Transverse colon (tissue), 4 donors: ENCODE results near the gene MTMR12. TPM values are rescaled to one million over a fixed set of nuclear protein-coding genes. Genes with fewer than 3 reads are reported as not detected.

Experiments used
- DNase-seq: peaks from one replicate; pipeline ENCODE4 v3.0.0-alpha.2; 2019
- H3K27ac ChIP-seq, 4 donors: fragments of 200-600 bp; sonication (generic); 2 replicates each; pipeline ENCODE4 v1.5.1; 2016 to 2018; ENCODE audit warnings: inconsistent platforms in 4 of 4
- H3K27me3 ChIP-seq: fragments of 200-600 bp; sonication (generic); 2 replicates; pipeline ENCODE4 v1.5.1; 2017; ENCODE audit warnings: inconsistent platforms
- H3K36me3 ChIP-seq, 4 donors: fragments of 200-600 bp; sonication (generic); 2 replicates each; pipeline ENCODE4 v1.5.1; 2017 to 2019; ENCODE audit warnings: inconsistent platforms in 4 of 4
- H3K4me1 ChIP-seq, 4 donors: fragments of 200-600 bp; sonication (generic); 2 replicates each; pipeline ENCODE4 v1.5.1; 2017 to 2020; ENCODE audit warnings: inconsistent platforms in 4 of 4
- H3K4me3 ChIP-seq, 4 donors: fragments of 200-600 bp; sonication (generic); 1 replicate in 1 of 4; 2 replicates in 3 of 4; pipeline versions ENCODE4 v1.5.1 to v1.6.1; 2017 to 2019; ENCODE audit warnings: inconsistent platforms in 4 of 4
- H3K9me3 ChIP-seq, 2 donors: fragments of 200-600 bp; sonication (generic); 2 replicates each; pipeline ENCODE4 v1.5.1; 2017 to 2019; ENCODE audit warnings: inconsistent platforms in 2 of 2
- EP300 ChIP-seq: sonication (generic); formaldehyde crosslinking; IDR thresholded peaks from one replicate; pipeline ENCODE4 v1.6.1; 2017; ENCODE audit warnings: antibody characterized with exemption, low read depth
- POLR2A ChIP-seq: fragments of 450-650 bp; IDR thresholded peaks from one replicate; pipeline ENCODE4 v1.6.1; 2016; ENCODE audit warnings: antibody characterized with exemption, mild to moderate bottlenecking, moderate library complexity
- POLR2AphosphoS5 ChIP-seq, 3 donors: sonication (generic); formaldehyde crosslinking; IDR thresholded peaks; one replicate each; pipeline ENCODE4 v1.6.1; 2016; ENCODE audit warnings: antibody characterized with exemption in 3 of 3
- WGBS, 2 donors: methylation state at CpG; one replicate each; pipeline ENCODE4 v1.1.5; 2018; ENCODE audit warnings: low coverage in 1 of 2; 5-methylcytosine and 5-hydroxymethylcytosine counted together
- in situ Hi-C, 4 donors: fragments of 200-750 bp; cut with MboI; loops; one replicate each; pipeline versions ENCODE4 v1.15.0 to v1.15.1; 2017; ENCODE audit warnings: low sequenced_read_pairs in 3 of 4, low pct_ligation_motif_present in 1 of 4, low pct_unique_long_range_greater_than_20kb in 1 of 4
- intact Hi-C: fragments of 100-400 bp; cut with DNase I; formaldehyde crosslinking; loops from one replicate; pipeline ENCODE4 v1.15.1; 2023; ENCODE audit warnings: low total_unique reads
- total RNA-seq, 4 donors: library from RNA; depleted of rRNA; stranded (reverse); fragments of >200 nt; gene quantifications; one replicate each; pipeline ENCODE4 v1.1.0, GENCODE V29; 2016
- TF ChIP-seq, protein P1 (sequence below), 5 experiments: fragments of 200-600 bp in 3 of 5; fragments of 450-650 bp in 2 of 5; sonication (generic) in 3 of 5; IDR thresholded peaks; 1 replicate in 2 of 5; 2 replicates in 3 of 5; pipeline ENCODE4 v1.5.1; 2016 to 2017; ENCODE audit warnings: antibody characterized with exemption in 5 of 5, inconsistent platforms in 3 of 5, mild to moderate bottlenecking in 2 of 5, moderate library complexity in 1 of 5

MTMR12 gene
- total RNA-seq, 4 donors from 2014 or later: 10.1 to 27.9 (median 16.1) TPM

DNA sequence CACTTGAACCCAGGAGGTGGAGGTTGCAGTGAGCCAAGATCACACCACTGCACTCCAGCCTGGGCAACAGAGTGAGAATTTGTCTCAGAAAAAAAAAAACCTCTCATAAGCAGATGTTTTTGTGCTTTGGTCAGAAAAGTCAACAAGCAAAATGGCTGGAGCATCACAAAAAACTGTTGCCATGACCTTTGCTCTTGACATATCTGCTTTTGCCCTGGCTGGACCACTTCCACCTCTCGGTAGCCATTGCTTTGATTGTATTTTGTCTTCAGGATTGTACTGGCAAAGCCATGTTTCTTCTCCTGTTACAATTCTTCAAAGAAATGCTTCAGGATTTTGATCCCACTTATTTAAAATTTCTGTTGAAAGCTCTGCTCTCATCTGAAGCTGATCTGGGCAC, 67.0 kb downstream of the MTMR12 start:
- H3K9me3 ChIP-seq: no peaks in the 10 kb centered on the region
- TF ChIP-seq, protein P1, sequence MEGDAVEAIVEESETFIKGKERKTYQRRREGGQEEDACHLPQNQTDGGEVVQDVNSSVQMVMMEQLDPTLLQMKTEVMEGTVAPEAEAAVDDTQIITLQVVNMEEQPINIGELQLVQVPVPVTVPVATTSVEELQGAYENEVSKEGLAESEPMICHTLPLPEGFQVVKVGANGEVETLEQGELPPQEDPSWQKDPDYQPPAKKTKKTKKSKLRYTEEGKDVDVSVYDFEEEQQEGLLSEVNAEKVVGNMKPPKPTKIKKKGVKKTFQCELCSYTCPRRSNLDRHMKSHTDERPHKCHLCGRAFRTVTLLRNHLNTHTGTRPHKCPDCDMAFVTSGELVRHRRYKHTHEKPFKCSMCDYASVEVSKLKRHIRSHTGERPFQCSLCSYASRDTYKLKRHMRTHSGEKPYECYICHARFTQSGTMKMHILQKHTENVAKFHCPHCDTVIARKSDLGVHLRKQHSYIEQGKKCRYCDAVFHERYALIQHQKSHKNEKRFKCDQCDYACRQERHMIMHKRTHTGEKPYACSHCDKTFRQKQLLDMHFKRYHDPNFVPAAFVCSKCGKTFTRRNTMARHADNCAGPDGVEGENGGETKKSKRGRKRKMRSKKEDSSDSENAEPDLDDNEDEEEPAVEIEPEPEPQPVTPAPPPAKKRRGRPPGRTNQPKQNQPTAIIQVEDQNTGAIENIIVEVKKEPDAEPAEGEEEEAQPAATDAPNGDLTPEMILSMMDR (IDR thresholded peaks at IDR 0.05): no peak
- TF ChIP-seq POLR2AphosphoS5 (IDR thresholded peaks at IDR 0.05): no peak
- no peak for TF ChIP-seq POLR2A
- TF ChIP-seq EP300: no peak
- H3K36me3 ChIP-seq: peaks cover 0 to 46% (median 22%) of the 10 kb centered on the region in 4 donors
- in situ Hi-C loops: loop anchor here in 2 of 4 donors (25.0 kb wide), 3 partner anchors 92 to 367 kb away; partner anchors contain the start of gene SUB1 (in 1 of the 2)
- no peak overlapping the region for H3K27ac ChIP-seq
- DNase-seq: no peak
- WGBS, 2 donors: 91 to 100% methylated on average over 1 of the region's 1 CpG
- H3K4me1 ChIP-seq: no peaks in the 10 kb centered on the region
- no peaks in the 10 kb centered on the region for H3K27me3 ChIP-seq
- H3K4me3 ChIP-seq: no peak overlapping the region
- intact Hi-C loops: no loop called here

DNA sequence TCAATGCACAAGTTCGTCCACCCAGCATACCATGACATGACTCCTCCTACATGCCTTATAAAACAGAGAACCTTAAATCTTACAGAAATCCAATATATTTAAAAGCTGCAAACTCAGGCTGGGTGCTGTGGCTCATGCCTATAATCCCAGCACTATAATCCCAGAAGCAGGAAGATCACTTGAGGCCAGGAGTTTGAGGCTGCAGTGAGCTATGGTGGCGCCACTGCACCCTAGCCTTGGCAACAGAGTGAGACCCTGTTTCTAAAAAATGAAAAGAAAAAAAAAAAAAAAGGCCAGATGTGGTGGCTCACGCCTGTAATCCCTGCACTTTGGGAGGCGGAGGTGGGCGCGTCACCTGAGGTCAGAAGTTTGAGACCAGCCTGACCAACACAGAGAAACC, 68.7 kb downstream of the MTMR12 start:
- TF ChIP-seq, protein P1 (IDR thresholded peaks at IDR 0.05): no peak
- TF ChIP-seq POLR2A (no peak), EP300 (no peak), POLR2AphosphoS5 (IDR thresholded peaks at IDR 0.05) (no peak)
- Histone ChIP-seq H3K27ac (no peak overlapping the region), H3K36me3 (peaks cover 0 to 56% (median 22%) of the 10 kb centered on the region in 4 donors), H3K27me3 (no peaks in the 10 kb centered on the region), H3K4me1 (no peaks in the 10 kb centered on the region), H3K9me3 (no peaks in the 10 kb centered on the region), H3K4me3 (no peak overlapping the region)
- no peak for DNase-seq
- intact Hi-C loops: no loop called here
- 96 to 100% methylated on average over 4 to 6 of the region's 6 CpGs for WGBS, 2 donors
- in situ Hi-C loops: loop anchor here in 2 of 4 donors (25.0 kb wide), 3 partner anchors 93 to 368 kb away; partner anchors contain the start of gene SUB1 (in 1 of the 2)

DNA sequence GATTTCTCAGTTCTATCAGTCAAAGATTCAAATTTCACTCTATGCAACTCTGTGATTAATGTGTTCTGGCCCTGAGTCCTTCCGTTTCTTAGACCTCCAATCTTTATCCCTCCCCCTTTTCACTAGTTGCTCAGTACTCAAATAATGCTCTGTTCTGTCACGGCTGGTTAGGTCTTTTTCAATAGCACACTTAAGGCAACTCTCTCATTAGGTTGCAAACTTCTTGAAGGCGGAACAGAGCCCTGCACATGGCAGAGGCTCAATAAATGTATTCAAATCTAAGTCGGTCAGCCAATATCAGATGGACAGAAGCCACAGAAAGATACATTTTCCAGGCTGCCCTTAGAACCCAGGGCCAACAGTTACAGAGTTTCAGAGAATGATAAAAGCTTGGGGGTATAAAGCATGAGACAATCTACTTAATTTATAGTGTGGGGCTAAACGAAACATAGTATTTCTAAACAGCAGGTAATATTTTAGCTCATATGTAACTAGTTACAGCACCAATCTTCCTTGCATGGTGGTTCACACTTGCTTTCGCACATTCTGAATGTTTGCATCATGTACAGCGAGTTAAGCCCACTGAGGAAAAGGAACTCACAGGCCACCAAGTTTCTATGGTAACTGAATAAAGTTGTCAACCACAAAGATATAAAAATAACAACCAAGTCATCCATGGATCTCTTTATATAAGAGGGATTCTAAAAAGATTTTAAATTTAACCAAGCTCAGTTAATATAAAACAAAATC, 71.5 kb downstream of the MTMR12 start:
- DNase-seq: no peak
- intact Hi-C loops (no loop called here), in situ Hi-C loops (loop anchor here in 2 of 4 donors (25.0 kb wide), 3 partner anchors 96 to 371 kb away; partner anchors contain the start of gene SUB1 (in 1 of the 2))
- H3K4me1 ChIP-seq: no peaks in the 10 kb centered on the region
- H3K9me3 ChIP-seq: no peaks in the 10 kb centered on the region
- 85 to 92% methylated on average over 2 to 7 of the region's 7 CpGs for WGBS, 2 donors
- TF ChIP-seq POLR2AphosphoS5 (IDR thresholded peaks at IDR 0.05) (no peak), POLR2A (no peak), EP300 (no peak)
- TF ChIP-seq, protein P1 (IDR thresholded peaks at IDR 0.05): no peak
- H3K36me3 ChIP-seq: peaks cover 0 to 40% (median 16%) of the 10 kb centered on the region in 4 donors
- H3K27me3 ChIP-seq: no peaks in the 10 kb centered on the region
- no peak overlapping the region for H3K27ac ChIP-seq
- H3K4me3 ChIP-seq: no peak overlapping the region

DNA sequence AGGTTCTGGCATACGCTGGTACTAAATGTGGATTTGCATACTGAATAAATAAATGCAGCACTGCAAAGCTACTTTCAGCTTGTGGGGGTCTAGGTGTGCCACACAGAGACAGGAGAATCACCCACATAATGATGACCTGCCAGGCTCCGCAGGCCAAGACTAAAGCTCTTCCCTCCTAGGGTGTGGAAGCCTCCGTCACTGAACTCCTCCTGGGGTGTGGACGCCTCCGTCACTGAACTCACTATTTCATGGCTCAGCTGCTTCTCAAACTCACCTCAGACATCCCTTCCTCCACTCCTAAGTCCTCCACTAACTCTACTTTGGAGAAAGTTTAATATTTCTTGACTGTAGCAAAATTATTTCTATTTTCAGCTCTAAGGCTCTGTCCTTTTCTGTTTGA, 73.4 kb downstream of the MTMR12 start:
- DNase-seq: no peak
- peaks cover 0 to 38% (median 11%) of the 10 kb centered on the region in 4 donors for H3K36me3 ChIP-seq
- H3K27ac ChIP-seq: no peak overlapping the region
- in situ Hi-C loops: loop anchor here in 2 of 4 donors (25.0 kb wide), 3 partner anchors 98 to 373 kb away; partner anchors contain the start of gene SUB1 (in 1 of the 2)
- H3K9me3 ChIP-seq: no peaks in the 10 kb centered on the region
- TF ChIP-seq POLR2A: no peak
- H3K27me3 ChIP-seq: no peaks in the 10 kb centered on the region
- no peak overlapping the region for H3K4me3 ChIP-seq
- intact Hi-C loops: no loop called here
- peaks cover 0 to 3% (median under 1%) of the 10 kb centered on the region in 4 donors for H3K4me1 ChIP-seq
- 88 to 93% methylated on average over 1 to 5 of the region's 5 CpGs for WGBS, 2 donors
